WTC11 (cell line): ENCODE data around the gene UVRAG. TPM values are rescaled to one million over a fixed set of nuclear protein-coding genes. Genes with fewer than 3 reads are reported as not detected.

Experiments
- ATF6 ChIP-seq: sonication (generic); formaldehyde crosslinking; IDR thresholded peaks from 2 replicates; pipeline ENCODE4 v1.8.1; 2023; ENCODE audit warnings: mild to moderate bottlenecking, missing genetic modification reagents
- CBFB ChIP-seq: sonication (generic); formaldehyde crosslinking; IDR thresholded peaks from 2 replicates; pipeline ENCODE4 v1.8.1; 2022; ENCODE audit warnings: mild to moderate bottlenecking, low read depth, missing genetic modification reagents
- CTCF ChIP-seq: fragments of 200-600 bp; IDR thresholded peaks from 2 replicates; pipeline ENCODE4 v1.8.0; 2022; ENCODE audit warnings: antibody characterized with exemption
- ERG ChIP-seq: fragments of 250-450 bp; sonication (Bioruptor Pico); IDR thresholded peaks from 2 replicates; pipeline ENCODE4 v1.8.0; 2021; ENCODE audit warnings: mild to moderate bottlenecking
- ETV6 ChIP-seq: sonication (generic); formaldehyde crosslinking; IDR thresholded peaks from 2 replicates; pipeline ENCODE4 v1.8.1; 2022; ENCODE audit warnings: mild to moderate bottlenecking, missing genetic modification reagents
- GABPB1 ChIP-seq: sonication (generic); formaldehyde crosslinking; IDR thresholded peaks from 2 replicates; pipeline ENCODE4 v1.8.1; 2023; ENCODE audit warnings: mild to moderate bottlenecking, missing genetic modification reagents
- GTF2I ChIP-seq: fragments of 250-450 bp; sonication (Bioruptor Pico); conservative IDR thresholded peaks from 2 replicates; pipeline ENCODE4 v1.4.0; 2021; ENCODE audit warnings: mild to moderate bottlenecking
- JAZF1 ChIP-seq: fragments of 250-450 bp; sonication (Bioruptor Pico); IDR thresholded peaks from 2 replicates; pipeline ENCODE4 v1.9.0; 2021; ENCODE audit warnings: moderate library complexity, mild to moderate bottlenecking, inconsistent platforms
- JUN ChIP-seq: sonication (generic); formaldehyde crosslinking; IDR thresholded peaks from 2 replicates; pipeline ENCODE4 v1.8.0; 2023; ENCODE audit warnings: mild to moderate bottlenecking, missing genetic modification reagents
- NFATC4 ChIP-seq: fragments of 250-450 bp; sonication (Bioruptor Pico); IDR thresholded peaks from 2 replicates; pipeline ENCODE4 v1.9.0; 2021; ENCODE audit warnings: mild to moderate bottlenecking
- NR1H2 ChIP-seq: sonication (generic); formaldehyde crosslinking; IDR thresholded peaks from 2 replicates; pipeline ENCODE4 v1.9.0; 2021; ENCODE audit warnings: mild to moderate bottlenecking, moderate library complexity, missing genetic modification reagents
- OVOL2 ChIP-seq: fragments of 250-450 bp; sonication (Bioruptor Pico); IDR thresholded peaks from 2 replicates; pipeline ENCODE4 v1.9.0; 2021; ENCODE audit warnings: mild to moderate bottlenecking, borderline replicate concordance
- SMAD3 ChIP-seq: sonication (generic); formaldehyde crosslinking; IDR thresholded peaks from 2 replicates; pipeline ENCODE4 v1.8.0; 2022; ENCODE audit warnings: missing genetic modification reagents, mild to moderate bottlenecking, borderline replicate concordance
- SMAD4 ChIP-seq: sonication (generic); formaldehyde crosslinking; IDR thresholded peaks from 2 replicates; pipeline ENCODE4 v1.8.0; 2022; ENCODE audit warnings: mild to moderate bottlenecking, missing genetic modification reagents
- SP1 ChIP-seq: sonication (generic); formaldehyde crosslinking; conservative IDR thresholded peaks from 2 replicates; pipeline ENCODE4 v1.8.1; 2022; ENCODE audit warnings: missing genetic modification reagents
- STAT6 ChIP-seq: sonication (generic); formaldehyde crosslinking; conservative IDR thresholded peaks from 2 replicates; pipeline ENCODE4 v1.8.1; 2023; ENCODE audit warnings: mild to moderate bottlenecking, low read depth, missing genetic modification reagents, moderate library complexity
- TEAD1 ChIP-seq: sonication (generic); formaldehyde crosslinking; IDR thresholded peaks from 2 replicates; pipeline ENCODE4 v1.8.0; 2022; ENCODE audit warnings: mild to moderate bottlenecking, missing genetic modification reagents
- ZBTB21 ChIP-seq: sonication (generic); formaldehyde crosslinking; IDR thresholded peaks from 2 replicates; pipeline ENCODE4 v1.8.1; 2023; ENCODE audit warnings: mild to moderate bottlenecking, missing genetic modification reagents, borderline replicate concordance
- ZBTB43 ChIP-seq: sonication (generic); formaldehyde crosslinking; IDR thresholded peaks from 2 replicates; pipeline ENCODE4 v1.8.1; 2023; ENCODE audit warnings: mild to moderate bottlenecking, missing genetic modification reagents
- ZNF232 ChIP-seq: sonication (generic); formaldehyde crosslinking; IDR thresholded peaks from 2 replicates; pipeline ENCODE4 v1.8.0; 2022; ENCODE audit warnings: mild to moderate bottlenecking, missing genetic modification reagents
- total RNA-seq: library from RNA; stranded (reverse); gene quantifications from 3 replicates; pipeline ENCODE4 v1.2.3, GENCODE V29; 2021
- TF ChIP-seq, protein P1 (sequence below): sonication (generic); formaldehyde crosslinking; IDR thresholded peaks from 2 replicates; pipeline ENCODE4 v1.8.0; 2023; ENCODE audit warnings: mild to moderate bottlenecking, missing genetic modification reagents
- TF ChIP-seq, protein P2 (sequence below): fragments of 250-450 bp; sonication (Bioruptor Pico); IDR thresholded peaks from 2 replicates; pipeline ENCODE4 v2.1.2; 2022; ENCODE audit warnings: mild to moderate bottlenecking, moderate library complexity
- TF ChIP-seq, protein P3 (sequence below): sonication (generic); formaldehyde crosslinking; IDR thresholded peaks from 2 replicates; pipeline ENCODE4 v1.8.1; 2022; ENCODE audit warnings: mild to moderate bottlenecking, moderate library complexity, missing genetic modification reagents
- TF ChIP-seq, protein P4 (sequence below): sonication (generic); formaldehyde crosslinking; IDR thresholded peaks from 2 replicates; pipeline ENCODE4 v1.8.1; 2022; ENCODE audit warnings: low read depth, missing genetic modification reagents, borderline replicate concordance

UVRAG gene
- total RNA-seq, 1 experiment from 2014 or later, result 14.5 TPM

GRCh38 chr11:76152086-76152681 is 337.2 kb downstream of the UVRAG start (continued):
- TF ChIP-seq ATF6 (CRISPR knock-in tag) (no peak), ZNF232 (CRISPR knock-in tag) (no peak), SP1 (CRISPR knock-in tag) (peak; percentile 55; the same call in 1 of the 2 replicates), TEAD1 (CRISPR knock-in tag) (0 out of 2 replicates have a peak, but pooled peaks have one; percentile 42), CTCF (peak; percentile 92), ZBTB43 (CRISPR knock-in tag) (no peak), OVOL2 (no peak), CBFB (CRISPR knock-in tag) (no peak), JUN (CRISPR knock-in tag) (no peak), JAZF1 (no peak), SMAD4 (CRISPR knock-in tag) (no peak), ZBTB21 (no peak), SMAD3 (CRISPR knock-in tag) (no peak), NR1H2 (CRISPR knock-in tag) (no peak), NFATC4 (CRISPR knock-in tag) (no peak), STAT6 (CRISPR knock-in tag) (no peak), GTF2I (CRISPR knock-in tag) (no peak), ERG (CRISPR knock-in tag) (no peak), GABPB1 (CRISPR knock-in tag) (no peak), ETV6 (CRISPR knock-in tag) (peak; percentile 81)
- TF ChIP-seq, protein P1, sequence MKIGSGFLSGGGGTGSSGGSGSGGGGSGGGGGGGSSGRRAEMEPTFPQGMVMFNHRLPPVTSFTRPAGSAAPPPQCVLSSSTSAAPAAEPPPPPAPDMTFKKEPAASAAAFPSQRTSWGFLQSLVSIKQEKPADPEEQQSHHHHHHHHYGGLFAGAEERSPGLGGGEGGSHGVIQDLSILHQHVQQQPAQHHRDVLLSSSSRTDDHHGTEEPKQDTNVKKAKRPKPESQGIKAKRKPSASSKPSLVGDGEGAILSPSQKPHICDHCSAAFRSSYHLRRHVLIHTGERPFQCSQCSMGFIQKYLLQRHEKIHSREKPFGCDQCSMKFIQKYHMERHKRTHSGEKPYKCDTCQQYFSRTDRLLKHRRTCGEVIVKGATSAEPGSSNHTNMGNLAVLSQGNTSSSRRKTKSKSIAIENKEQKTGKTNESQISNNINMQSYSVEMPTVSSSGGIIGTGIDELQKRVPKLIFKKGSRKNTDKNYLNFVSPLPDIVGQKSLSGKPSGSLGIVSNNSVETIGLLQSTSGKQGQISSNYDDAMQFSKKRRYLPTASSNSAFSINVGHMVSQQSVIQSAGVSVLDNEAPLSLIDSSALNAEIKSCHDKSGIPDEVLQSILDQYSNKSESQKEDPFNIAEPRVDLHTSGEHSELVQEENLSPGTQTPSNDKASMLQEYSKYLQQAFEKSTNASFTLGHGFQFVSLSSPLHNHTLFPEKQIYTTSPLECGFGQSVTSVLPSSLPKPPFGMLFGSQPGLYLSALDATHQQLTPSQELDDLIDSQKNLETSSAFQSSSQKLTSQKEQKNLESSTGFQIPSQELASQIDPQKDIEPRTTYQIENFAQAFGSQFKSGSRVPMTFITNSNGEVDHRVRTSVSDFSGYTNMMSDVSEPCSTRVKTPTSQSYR (CRISPR knock-in tag), result no peak
- TF ChIP-seq, protein P2, sequence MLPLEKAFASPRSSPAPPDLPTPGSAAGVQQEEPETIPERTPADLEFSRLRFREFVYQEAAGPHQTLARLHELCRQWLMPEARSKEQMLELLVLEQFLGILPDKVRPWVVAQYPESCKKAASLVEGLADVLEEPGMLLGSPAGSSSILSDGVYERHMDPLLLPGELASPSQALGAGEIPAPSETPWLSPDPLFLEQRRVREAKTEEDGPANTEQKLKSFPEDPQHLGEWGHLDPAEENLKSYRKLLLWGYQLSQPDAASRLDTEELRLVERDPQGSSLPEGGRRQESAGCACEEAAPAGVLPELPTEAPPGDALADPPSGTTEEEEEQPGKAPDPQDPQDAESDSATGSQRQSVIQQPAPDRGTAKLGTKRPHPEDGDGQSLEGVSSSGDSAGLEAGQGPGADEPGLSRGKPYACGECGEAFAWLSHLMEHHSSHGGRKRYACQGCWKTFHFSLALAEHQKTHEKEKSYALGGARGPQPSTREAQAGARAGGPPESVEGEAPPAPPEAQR (CRISPR knock-in tag), result no peak
- TF ChIP-seq, protein P3, sequence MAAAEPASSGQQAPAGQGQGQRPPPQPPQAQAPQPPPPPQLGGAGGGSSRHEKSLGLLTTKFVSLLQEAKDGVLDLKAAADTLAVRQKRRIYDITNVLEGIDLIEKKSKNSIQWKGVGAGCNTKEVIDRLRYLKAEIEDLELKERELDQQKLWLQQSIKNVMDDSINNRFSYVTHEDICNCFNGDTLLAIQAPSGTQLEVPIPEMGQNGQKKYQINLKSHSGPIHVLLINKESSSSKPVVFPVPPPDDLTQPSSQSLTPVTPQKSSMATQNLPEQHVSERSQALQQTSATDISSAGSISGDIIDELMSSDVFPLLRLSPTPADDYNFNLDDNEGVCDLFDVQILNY, result peak; percentile 92
- TF ChIP-seq, protein P4, sequence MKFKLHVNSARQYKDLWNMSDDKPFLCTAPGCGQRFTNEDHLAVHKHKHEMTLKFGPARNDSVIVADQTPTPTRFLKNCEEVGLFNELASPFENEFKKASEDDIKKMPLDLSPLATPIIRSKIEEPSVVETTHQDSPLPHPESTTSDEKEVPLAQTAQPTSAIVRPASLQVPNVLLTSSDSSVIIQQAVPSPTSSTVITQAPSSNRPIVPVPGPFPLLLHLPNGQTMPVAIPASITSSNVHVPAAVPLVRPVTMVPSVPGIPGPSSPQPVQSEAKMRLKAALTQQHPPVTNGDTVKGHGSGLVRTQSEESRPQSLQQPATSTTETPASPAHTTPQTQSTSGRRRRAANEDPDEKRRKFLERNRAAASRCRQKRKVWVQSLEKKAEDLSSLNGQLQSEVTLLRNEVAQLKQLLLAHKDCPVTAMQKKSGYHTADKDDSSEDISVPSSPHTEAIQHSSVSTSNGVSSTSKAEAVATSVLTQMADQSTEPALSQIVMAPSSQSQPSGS, result no peak
